Neuronal stem cell (in vitro differentiated cells): ENCODE measurements around the gene PSG7.
"Not testable (repeated sequence)": the region's sequence is repeated elsewhere in the genome, so short reads cannot be mapped to it uniquely, and the experiment has no call there.

Experiments used
- DNase-seq: peaks from one replicate; pipeline ENCODE4 v3.0.0-alpha.2; 2013; ENCODE audit warnings: low spot score
- H2AFZ ChIP-seq: one replicate; pipeline ENCODE4 v1.6.1; 2013; ENCODE audit warnings: mild to moderate bottlenecking, low read length, inconsistent platforms
- H2AK5ac ChIP-seq: 2 replicates; pipeline ENCODE4 v1.6.1; 2013; ENCODE audit warnings: low read depth, mild to moderate bottlenecking, inconsistent platforms, low read length, moderate library complexity, mixed read lengths
- H2BK120ac ChIP-seq: 2 replicates; pipeline ENCODE4 v1.6.1; 2013; ENCODE audit warnings: low read depth, mild to moderate bottlenecking, inconsistent platforms, low read length, moderate library complexity, mixed read lengths
- H2BK12ac ChIP-seq: one replicate; pipeline ENCODE4 v1.6.1; 2013; ENCODE audit warnings: low read length, inconsistent platforms
- H2BK15ac ChIP-seq: 2 replicates; pipeline ENCODE4 v1.6.1; 2013; ENCODE audit warnings: mild to moderate bottlenecking, low read length, inconsistent platforms, mixed read lengths
- H2BK5ac ChIP-seq: one replicate; pipeline ENCODE4 v1.6.1; 2013; ENCODE audit warnings: inconsistent platforms, mild to moderate bottlenecking, low read length, moderate library complexity
- H3K14ac ChIP-seq: one replicate; pipeline ENCODE4 v1.6.1; 2013; ENCODE audit warnings: low read length, inconsistent platforms
- H3K18ac ChIP-seq: 2 replicates; pipeline ENCODE4 v1.6.1; 2013; ENCODE audit warnings: low read length, inconsistent platforms
- H3K23ac ChIP-seq: 2 replicates; pipeline ENCODE4 v1.6.1; 2013; ENCODE audit warnings: low read depth, mild to moderate bottlenecking, mixed read lengths, low read length, inconsistent platforms; ENCODE audit not compliant: poor library complexity
- H3K27ac ChIP-seq: replicated peaks from 3 replicates; pipeline ENCODE4 v1.5.1; 2013; ENCODE audit warnings: low read length, inconsistent platforms
- H3K27me3 ChIP-seq, 3 experiments: 2 replicates each; pipeline ENCODE4 v1.6.1; 2013; ENCODE audit warnings: low read length in 3 of 3, mild to moderate bottlenecking in 2 of 3, inconsistent platforms in 1 of 3, low read depth in 1 of 3, mixed read lengths in 1 of 3, moderate library complexity in 1 of 3; ENCODE audit not compliant: control insufficient read depth in 3 of 3, insufficient read depth in 3 of 3
- H3K36me3 ChIP-seq, 2 donors: replicated peaks in 1 of 2; 2 replicates each; pipeline ENCODE4 v1.6.1; 2013; ENCODE audit warnings: low read length in 2 of 2; ENCODE audit not compliant: control insufficient read depth in 2 of 2, insufficient read depth in 2 of 2
- H3K4ac ChIP-seq: 2 replicates; pipeline ENCODE4 v1.6.1; 2013; ENCODE audit warnings: inconsistent platforms, mild to moderate bottlenecking, low read length, moderate library complexity
- H3K4me1 ChIP-seq, 2 donors: 1 replicate in 1 of 2; 2 replicates in 1 of 2; pipeline ENCODE4 v1.6.1; 2013; ENCODE audit warnings: low read length in 2 of 2, low read depth in 1 of 2; ENCODE audit not compliant: control insufficient read depth in 2 of 2, insufficient read depth in 1 of 2
- H3K4me2 ChIP-seq: one replicate; pipeline ENCODE4 v1.6.1; 2013; ENCODE audit warnings: mild to moderate bottlenecking, low read length, inconsistent platforms; ENCODE audit not compliant: insufficient read depth, poor library complexity, severe bottlenecking
- H3K4me3 ChIP-seq, 2 donors: 2 replicates each; pipeline ENCODE4 v1.5.1; 2013; ENCODE audit warnings: low read length in 2 of 2, mild to moderate bottlenecking in 2 of 2, inconsistent platforms in 1 of 2, moderate library complexity in 1 of 2
- H3K79me1 ChIP-seq: one replicate; pipeline ENCODE4 v1.6.1; 2013; ENCODE audit warnings: low read depth, mild to moderate bottlenecking, inconsistent platforms, low read length, moderate library complexity
- H3K9ac ChIP-seq: one replicate; pipeline ENCODE4 v1.6.1; 2013; ENCODE audit warnings: mild to moderate bottlenecking, low read depth, low read length, inconsistent platforms; ENCODE audit not compliant: poor library complexity
- H3K9me3 ChIP-seq, 2 donors: replicated peaks in 1 of 2; 2 replicates each; pipeline versions ENCODE3 to v1.6.1; 2013; ENCODE audit warnings: low read length in 2 of 2, mild to moderate bottlenecking in 2 of 2, inconsistent platforms in 1 of 2, low read depth in 1 of 2, mixed read lengths in 1 of 2, moderate library complexity in 1 of 2; ENCODE audit not compliant: control insufficient read depth in 2 of 2, insufficient read depth in 1 of 2
- H4K8ac ChIP-seq: one replicate; pipeline ENCODE4 v1.6.1; 2013; ENCODE audit warnings: low read depth, mild to moderate bottlenecking, inconsistent platforms, low read length, moderate library complexity
- H4K91ac ChIP-seq: one replicate; pipeline ENCODE4 v1.6.1; 2013; ENCODE audit warnings: low read length, low read depth, mild to moderate bottlenecking, inconsistent platforms; ENCODE audit not compliant: poor library complexity
- WGBS, 2 donors: extraction: QIAGEN DNeasy Blood & Tissue Kit; methylation state at CpG; one replicate each; pipeline ENCODE4 v1.1.7; 2013; ENCODE audit warnings: missing lambda C conversion rate in 2 of 2, mixed read lengths in 1 of 2; ENCODE audit not compliant: insufficient read length in 2 of 2, insufficient replicate concordance in 1 of 2; ENCODE audit errors: extremely low coverage in 2 of 2; 5-methylcytosine and 5-hydroxymethylcytosine counted together

Gene PSG7

GRCh38 chr19:42965176-42965575 lies 28.2 kb upstream of the PSG7 start:
- Histone ChIP-seq H2AFZ (no peak overlapping the region), H3K4me2 (no peak overlapping the region), H3K27ac (no peak overlapping the region), H3K9ac (no peak overlapping the region), H4K91ac (no peak overlapping the region), H2BK12ac (no peak overlapping the region), H2BK120ac (no peak overlapping the region), H2AK5ac (no peak overlapping the region), H3K36me3 (no peaks in the 10 kb centered on the region), H3K23ac (no peak overlapping the region), H3K4me3 (no peak overlapping the region), H2BK15ac (no peak overlapping the region), H3K14ac (no peak overlapping the region), H3K4me1 (no peaks in the 10 kb centered on the region), H3K27me3 (peaks cover 0 to 2% (median 0%) of the 10 kb centered on the region in 3 experiments), H3K18ac (no peak overlapping the region), H3K9me3 (peaks cover 0 to 6% of the 10 kb centered on the region in 2 donors), H3K79me1 (no peaks in the 10 kb centered on the region), H3K4ac (no peak overlapping the region), H4K8ac (no peak overlapping the region), H2BK5ac (no peak overlapping the region)
- WGBS, 2 donors, result no CpG with 5 or more reads among the region's 2 CpGs
- no peak for DNase-seq

GRCh38 chr19:42961119-42961518 lies 24.1 kb upstream of the PSG7 start:
- DNase-seq, result no peak
- no CpG with 5 or more reads among the region's 6 CpGs for WGBS, 2 donors
- H2BK12ac ChIP-seq, result no peak overlapping the region

DNA sequence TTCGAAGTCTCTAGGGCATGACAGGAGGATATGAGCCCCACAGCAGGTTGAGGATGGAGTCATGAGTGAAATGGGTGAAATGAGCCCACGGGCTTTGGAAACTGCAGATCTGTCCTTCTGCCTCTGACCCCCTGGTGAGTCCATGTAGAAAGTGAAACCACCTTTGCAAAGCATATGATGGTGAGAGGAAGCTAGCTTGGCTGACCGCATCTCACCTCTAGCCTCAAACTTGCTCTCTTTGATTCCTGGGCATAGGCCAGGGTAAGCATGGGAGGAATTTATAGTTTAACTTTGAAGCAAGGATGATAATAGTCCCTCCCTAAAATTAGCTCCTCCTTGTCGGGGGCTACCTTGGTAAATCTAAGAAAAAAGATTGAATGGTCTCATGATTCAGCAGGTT lies 15.1 kb upstream of the PSG7 start:
- H3K9ac ChIP-seq, H4K91ac ChIP-seq, H2BK12ac ChIP-seq, H3K9me3 ChIP-seq, H2AFZ ChIP-seq, H3K4me1 ChIP-seq, H3K27me3 ChIP-seq, H3K79me1 ChIP-seq, H2BK120ac ChIP-seq, H4K8ac ChIP-seq, H2BK15ac ChIP-seq, H3K23ac ChIP-seq, H2BK5ac ChIP-seq, H3K18ac ChIP-seq, H3K4ac ChIP-seq, H3K4me2 ChIP-seq, DNase-seq, H3K4me3 ChIP-seq, H3K36me3 ChIP-seq, H3K27ac ChIP-seq, H3K14ac ChIP-seq, H2AK5ac ChIP-seq: not testable (repeated sequence)
- WGBS, 2 donors, result no CpG with 5 or more reads among the region's 4 CpGs

More at GRCh38 chr19:42961119-42961518, 24.1 kb upstream of the PSG7 start:
- no peaks in the 10 kb centered on the region for H3K79me1 ChIP-seq
- no peak overlapping the region for H3K14ac ChIP-seq
- no peak overlapping the region for H4K8ac ChIP-seq
- H3K4me1 ChIP-seq, result no peaks in the 10 kb centered on the region
- H3K27ac ChIP-seq, result no peak overlapping the region
- H2BK5ac ChIP-seq, result no peak overlapping the region
- H3K9me3 ChIP-seq, result peaks cover 0 to 2% of the 10 kb centered on the region in 2 donors
- no peak overlapping the region for H4K91ac ChIP-seq
- no peak overlapping the region for H3K18ac ChIP-seq
- H2BK15ac ChIP-seq, result no peak overlapping the region
- no peak overlapping the region for H2BK120ac ChIP-seq
- no peak overlapping the region for H3K4me2 ChIP-seq
- H3K4me3 ChIP-seq, result no peak overlapping the region
- no peak overlapping the region for H2AFZ ChIP-seq
- H2AK5ac ChIP-seq, result no peak overlapping the region
- H3K36me3 ChIP-seq, result no peaks in the 10 kb centered on the region
- H3K23ac ChIP-seq, result no peak overlapping the region
- peaks cover 0 to 2% (median 0%) of the 10 kb centered on the region in 3 experiments for H3K27me3 ChIP-seq
- no peak overlapping the region for H3K9ac ChIP-seq
- H3K4ac ChIP-seq, result no peak overlapping the region

- H3K79me1 ChIP-seq, H3K23ac ChIP-seq, H3K27ac ChIP-seq, DNase-seq, H2AK5ac ChIP-seq, H4K8ac ChIP-seq, H3K9me3 ChIP-seq, H3K4me3 ChIP-seq, H3K27me3 ChIP-seq, H3K4me2 ChIP-seq, H3K4me1 ChIP-seq, H3K14ac ChIP-seq, H3K9ac ChIP-seq, H2BK15ac ChIP-seq, H2BK5ac ChIP-seq, H3K36me3 ChIP-seq, H3K18ac ChIP-seq, H2BK12ac ChIP-seq, H3K4ac ChIP-seq, H2AFZ ChIP-seq, H4K91ac ChIP-seq, H2BK120ac ChIP-seq: not testable (repeated sequence)
- WGBS, 2 donors, result no CpG with 5 or more reads among the region's 2 CpGs
These were observed 14.5 kb upstream of the PSG7 start for GRCh38 chr19:42951476-42951875.
